ENCODE measurements around the gene NFKBIZ.

The NFKBIZ gene

DNA sequence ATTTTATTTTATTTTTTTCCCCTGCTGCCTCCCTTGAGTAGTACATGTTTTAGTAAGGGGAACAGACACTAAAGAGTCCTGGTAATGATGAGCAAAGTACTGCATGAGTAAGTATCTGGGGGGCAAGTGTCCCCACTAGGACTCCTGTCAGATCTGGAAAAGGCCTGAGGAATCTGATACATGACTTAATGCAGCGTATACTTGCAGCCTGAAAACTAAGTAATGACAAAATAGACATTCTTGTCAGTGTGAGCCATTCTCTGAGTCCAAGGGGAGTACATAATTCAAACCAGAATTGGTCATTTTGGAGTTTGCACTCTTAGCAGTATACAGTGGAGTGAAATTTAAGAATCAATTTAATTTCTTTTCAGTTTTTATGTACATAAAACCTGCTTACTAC lies 42.8 kb upstream of the NFKBIZ start:
- Mint-ChIP-seq H3K27ac (no peak overlapping the region), H3K9me3 (no peaks in the 10 kb centered on the region), H3K4me1 (peaks cover 19% of the 10 kb centered on the region), H3K36me3 (ENCODE audit: low read depth) (peaks cover 16% of the 10 kb centered on the region), H3K27me3 (ENCODE audit: low read depth, poor library complexity) (no peaks in the 10 kb centered on the region), H3K4me3 (no peak overlapping the region)
- TF ChIP-seq, protein P1, sequence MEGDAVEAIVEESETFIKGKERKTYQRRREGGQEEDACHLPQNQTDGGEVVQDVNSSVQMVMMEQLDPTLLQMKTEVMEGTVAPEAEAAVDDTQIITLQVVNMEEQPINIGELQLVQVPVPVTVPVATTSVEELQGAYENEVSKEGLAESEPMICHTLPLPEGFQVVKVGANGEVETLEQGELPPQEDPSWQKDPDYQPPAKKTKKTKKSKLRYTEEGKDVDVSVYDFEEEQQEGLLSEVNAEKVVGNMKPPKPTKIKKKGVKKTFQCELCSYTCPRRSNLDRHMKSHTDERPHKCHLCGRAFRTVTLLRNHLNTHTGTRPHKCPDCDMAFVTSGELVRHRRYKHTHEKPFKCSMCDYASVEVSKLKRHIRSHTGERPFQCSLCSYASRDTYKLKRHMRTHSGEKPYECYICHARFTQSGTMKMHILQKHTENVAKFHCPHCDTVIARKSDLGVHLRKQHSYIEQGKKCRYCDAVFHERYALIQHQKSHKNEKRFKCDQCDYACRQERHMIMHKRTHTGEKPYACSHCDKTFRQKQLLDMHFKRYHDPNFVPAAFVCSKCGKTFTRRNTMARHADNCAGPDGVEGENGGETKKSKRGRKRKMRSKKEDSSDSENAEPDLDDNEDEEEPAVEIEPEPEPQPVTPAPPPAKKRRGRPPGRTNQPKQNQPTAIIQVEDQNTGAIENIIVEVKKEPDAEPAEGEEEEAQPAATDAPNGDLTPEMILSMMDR (IDR thresholded peaks at IDR 0.05): no peak
- no peak for DNase-seq

- Mint-ChIP-seq H3K27me3 (ENCODE audit: low read depth, poor library complexity) (no peaks in the 10 kb centered on the region), H3K9me3 (no peaks in the 10 kb centered on the region), H3K36me3 (ENCODE audit: low read depth) (peaks cover 9% of the 10 kb centered on the region), H3K4me3 (no peak overlapping the region), H3K27ac (no peak overlapping the region), H3K4me1 (peaks cover 20% of the 10 kb centered on the region)
- TF ChIP-seq, protein P1 (IDR thresholded peaks at IDR 0.05): no peak
- DNase-seq: no peak
Observed at GRCh38 chr3:101807888-101808287, 41.4 kb upstream of the NFKBIZ start.

DNA sequence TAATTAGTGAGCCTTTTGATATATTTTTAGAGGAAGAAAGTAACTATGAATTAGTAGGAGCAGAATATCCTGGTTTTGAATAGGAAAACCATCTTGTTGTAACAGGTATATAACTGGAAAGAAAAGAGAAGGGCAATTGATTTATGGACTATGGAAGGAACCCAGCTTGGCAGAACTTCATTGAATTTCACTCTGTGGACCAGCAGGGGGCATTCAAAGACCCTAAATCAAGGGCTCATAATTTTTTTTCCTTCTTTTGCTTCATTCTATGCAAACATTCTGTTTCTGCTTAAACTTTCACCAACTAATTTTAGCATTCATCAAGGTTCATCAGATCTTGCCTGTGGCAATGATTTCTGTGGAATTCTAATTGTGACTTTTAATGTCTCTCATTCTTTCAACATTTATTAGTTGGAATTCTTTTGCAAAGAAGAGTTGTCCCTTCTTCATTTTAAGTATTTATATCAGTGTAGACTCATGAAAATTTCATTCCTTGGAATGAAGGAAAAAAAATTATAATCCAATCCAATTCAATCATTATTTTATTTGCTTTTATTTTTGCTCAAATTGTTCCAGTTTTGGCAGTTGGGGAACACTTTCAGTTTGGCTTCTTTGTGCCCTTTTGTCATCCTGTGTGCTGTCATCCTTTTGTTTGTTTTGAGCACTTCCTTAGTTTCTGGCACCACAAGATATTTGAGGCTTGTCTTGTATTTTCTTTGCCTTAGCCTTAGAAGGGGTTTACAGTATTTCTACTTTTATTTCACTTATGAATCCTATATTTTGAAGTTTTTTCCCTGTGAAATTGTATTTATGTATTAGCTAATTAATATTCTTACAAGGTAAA lies 39.9 kb upstream of the NFKBIZ start:
- H3K4me1 Mint-ChIP-seq: peaks cover 28% of the 10 kb centered on the region
- no peak overlapping the region for H3K27ac Mint-ChIP-seq
- H3K36me3 Mint-ChIP-seq (ENCODE audit: low read depth): no peaks in the 10 kb centered on the region
- H3K9me3 Mint-ChIP-seq: no peaks in the 10 kb centered on the region
- TF ChIP-seq, protein P1 (IDR thresholded peaks at IDR 0.05): peak; percentile 76
- DNase-seq: peak; percentile 28
- H3K4me3 Mint-ChIP-seq: no peak overlapping the region
- no peaks in the 10 kb centered on the region for H3K27me3 Mint-ChIP-seq (ENCODE audit: low read depth, poor library complexity)

DNA sequence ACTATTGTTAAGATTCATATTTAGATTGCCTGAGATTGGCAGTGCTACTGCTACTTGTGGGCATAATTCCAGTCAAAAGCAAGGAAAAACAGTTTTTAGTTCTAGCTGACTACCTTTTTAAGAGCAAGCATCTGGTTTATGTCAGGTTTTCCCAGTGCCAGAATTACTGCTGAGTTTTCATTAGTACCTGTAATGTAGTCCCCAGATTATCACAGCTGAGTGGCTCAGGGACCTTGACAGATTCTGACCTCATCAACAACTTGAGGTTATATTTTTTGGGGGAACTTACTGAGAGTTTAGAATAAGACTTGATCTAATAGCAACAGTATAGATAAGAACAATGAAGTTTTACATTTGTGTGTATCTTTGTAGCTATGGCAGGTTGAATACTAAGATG lies 39.3 kb upstream of the NFKBIZ start:
- Mint-ChIP-seq H3K27ac (no peak overlapping the region), H3K9me3 (no peaks in the 10 kb centered on the region), H3K4me1 (peaks cover 32% of the 10 kb centered on the region), H3K27me3 (ENCODE audit: low read depth, poor library complexity) (peaks cover 3% of the 10 kb centered on the region), H3K36me3 (ENCODE audit: low read depth) (no peaks in the 10 kb centered on the region), H3K4me3 (no peak overlapping the region)
- TF ChIP-seq, protein P1 (IDR thresholded peaks at IDR 0.05): no peak
- DNase-seq: no peak

- Mint-ChIP-seq H3K27me3 (ENCODE audit: low read depth, poor library complexity) (peaks cover 3% of the 10 kb centered on the region), H3K4me3 (no peak overlapping the region), H3K9me3 (no peaks in the 10 kb centered on the region), H3K36me3 (ENCODE audit: low read depth) (peaks cover 3% of the 10 kb centered on the region), H3K4me1 (peaks cover 42% of the 10 kb centered on the region), H3K27ac (no peak overlapping the region)
- TF ChIP-seq, protein P1 (IDR thresholded peaks at IDR 0.05): no peak
- no peak for DNase-seq
Observed at GRCh38 chr3:101811875-101812274, 37.4 kb upstream of the NFKBIZ start.

- Mint-ChIP-seq H3K36me3 (ENCODE audit: low read depth) (peaks cover 3% of the 10 kb centered on the region), H3K4me3 (no peak overlapping the region), H3K27ac (no peak overlapping the region), H3K27me3 (ENCODE audit: low read depth, poor library complexity) (peaks cover 3% of the 10 kb centered on the region), H3K4me1 (peaks cover 42% of the 10 kb centered on the region), H3K9me3 (no peaks in the 10 kb centered on the region)
- TF ChIP-seq, protein P1 (IDR thresholded peaks at IDR 0.05): no peak
- DNase-seq: no peak
Observed at GRCh38 chr3:101812895-101813294, 36.4 kb upstream of the NFKBIZ start.
